NB4 (cell line): ENCODE measurements around the gene ZNF776.

Source experiments
- CTCF ChIP-seq: IDR thresholded peaks from one replicate; pipeline ENCODE4 v1.5.1; 2012; ENCODE audit warnings: low read depth, low read length
- MYC ChIP-seq: IDR thresholded peaks from 2 replicates; pipeline ENCODE4 v1.6.1; 2011; ENCODE audit warnings: low read depth, low read length
- POLR2A ChIP-seq: IDR thresholded peaks from 2 replicates; pipeline ENCODE4 v1.6.1; 2011; ENCODE audit warnings: mild to moderate bottlenecking; ENCODE audit not compliant: insufficient read length; ENCODE audit errors: extremely low read depth

- TF ChIP-seq POLR2A (no peak), CTCF (no peak), MYC (no peak)
These were observed 24.8 kb downstream of the ZNF776 start for GRCh38 chr19:57771417-57771816.
